ENCODE data around the gene BAIAP2.

- TF ChIP-seq CTCF (IDR thresholded peaks at IDR 0.05; ENCODE audit: insufficient read depth, low read depth, low read length) (no peak), EZH2 (IDR thresholded peaks at IDR 0.05; ENCODE audit: insufficient read depth, low read length) (no peak)
Observed at GRCh38 chr17:81161972-81162371, 127.0 kb downstream of the BAIAP2 start.
